Neural progenitor cell (in vitro differentiated cells): Measurements from ENCODE around the gene FYB1.

Source experiments
- CTCF ChIP-seq: fragments of 200-600 bp; sonication (generic); IDR thresholded peaks from 2 replicates; pipeline ENCODE4 v1.5.1; 2017; ENCODE audit warnings: antibody characterized with exemption, mild to moderate bottlenecking
- EZH2 ChIP-seq: fragments of 200-600 bp; sonication (generic); IDR thresholded peaks from 2 replicates; pipeline ENCODE4 v1.6.1; 2017; ENCODE audit warnings: antibody characterized with exemption, mild to moderate bottlenecking, moderate library complexity
- EZH2phosphoT487 ChIP-seq: fragments of 200-600 bp; sonication (generic); IDR thresholded peaks from 2 replicates; pipeline ENCODE4 v1.6.1; 2017; ENCODE audit warnings: antibody characterized with exemption

- TF ChIP-seq CTCF (no peak), EZH2phosphoT487 (no peak), EZH2 (no peak)
Measured at GRCh38 chr5:39115644-39116343, 103.6 kb downstream of the FYB1 start.
